MM.1S (cell line): ENCODE results near the gene GAS7.

ENCODE experiments used
- EZH2 ChIP-seq: fragments of 300-600 bp; sonication (generic); optimal IDR thresholded peaks from 2 replicates; pipeline ENCODE3; 2017; ENCODE audit warnings: low read depth, mild to moderate bottlenecking, antibody characterized with exemption, low read length, mixed read lengths
- EZH2phosphoT487 ChIP-seq: fragments of 300-600 bp; sonication (generic); IDR thresholded peaks from 2 replicates; pipeline ENCODE4 v1.6.1; 2018; ENCODE audit warnings: antibody characterized with exemption, low read length
- TF ChIP-seq, protein P1 (sequence below): fragments of 300-600 bp; sonication (generic); IDR thresholded peaks from 2 replicates; pipeline ENCODE4 v1.5.1; 2016; ENCODE audit warnings: antibody characterized with exemption, low read length, mixed read lengths

DNA sequence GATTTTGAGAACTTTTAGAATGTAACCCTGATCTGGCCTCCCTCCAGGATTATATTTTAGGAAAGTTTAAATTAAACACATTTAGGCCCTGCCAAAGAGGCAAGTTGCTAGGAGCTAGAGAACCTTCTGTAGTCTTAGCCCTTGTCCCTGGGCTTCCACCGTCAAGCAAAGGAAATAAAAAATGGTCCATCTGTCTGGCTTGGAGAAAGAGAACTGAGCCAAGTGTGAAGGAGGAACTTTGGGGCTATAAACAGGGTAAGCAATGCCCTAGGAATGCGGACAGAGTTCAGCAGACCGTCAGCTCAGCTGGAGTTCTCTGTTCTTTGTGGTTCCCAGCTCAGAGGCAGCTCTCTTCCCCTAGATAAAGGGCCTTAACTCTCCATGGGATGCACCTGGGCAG lies 323.0 kb downstream of the GAS7 start:
- TF ChIP-seq, protein P1, sequence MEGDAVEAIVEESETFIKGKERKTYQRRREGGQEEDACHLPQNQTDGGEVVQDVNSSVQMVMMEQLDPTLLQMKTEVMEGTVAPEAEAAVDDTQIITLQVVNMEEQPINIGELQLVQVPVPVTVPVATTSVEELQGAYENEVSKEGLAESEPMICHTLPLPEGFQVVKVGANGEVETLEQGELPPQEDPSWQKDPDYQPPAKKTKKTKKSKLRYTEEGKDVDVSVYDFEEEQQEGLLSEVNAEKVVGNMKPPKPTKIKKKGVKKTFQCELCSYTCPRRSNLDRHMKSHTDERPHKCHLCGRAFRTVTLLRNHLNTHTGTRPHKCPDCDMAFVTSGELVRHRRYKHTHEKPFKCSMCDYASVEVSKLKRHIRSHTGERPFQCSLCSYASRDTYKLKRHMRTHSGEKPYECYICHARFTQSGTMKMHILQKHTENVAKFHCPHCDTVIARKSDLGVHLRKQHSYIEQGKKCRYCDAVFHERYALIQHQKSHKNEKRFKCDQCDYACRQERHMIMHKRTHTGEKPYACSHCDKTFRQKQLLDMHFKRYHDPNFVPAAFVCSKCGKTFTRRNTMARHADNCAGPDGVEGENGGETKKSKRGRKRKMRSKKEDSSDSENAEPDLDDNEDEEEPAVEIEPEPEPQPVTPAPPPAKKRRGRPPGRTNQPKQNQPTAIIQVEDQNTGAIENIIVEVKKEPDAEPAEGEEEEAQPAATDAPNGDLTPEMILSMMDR, result no peak
- no peak for TF ChIP-seq EZH2
- no peak for TF ChIP-seq EZH2phosphoT487
